ENCODE results near the gene C2orf69.

The C2orf69 gene

DNA sequence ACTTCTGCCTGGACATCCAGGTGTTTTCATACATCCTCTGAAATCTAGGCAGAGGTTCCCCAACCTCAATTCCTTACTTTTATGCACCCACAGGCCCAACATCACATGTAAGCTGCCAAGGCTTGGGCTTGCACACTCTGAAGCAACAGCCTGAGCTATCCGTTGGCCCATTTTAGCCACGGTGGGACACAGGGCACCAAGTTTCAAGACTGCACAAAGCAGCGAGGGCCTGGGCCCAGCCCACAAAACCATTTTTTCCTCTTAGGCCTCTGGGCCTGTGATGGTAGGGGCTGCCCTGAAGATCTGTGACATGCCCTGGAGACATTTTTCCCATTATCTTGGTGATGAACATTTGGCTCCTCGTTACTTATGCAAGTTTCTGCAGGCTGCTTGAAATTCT, 5.9 kb downstream of the C2orf69 start:
- no peak for DNase-seq

DNA sequence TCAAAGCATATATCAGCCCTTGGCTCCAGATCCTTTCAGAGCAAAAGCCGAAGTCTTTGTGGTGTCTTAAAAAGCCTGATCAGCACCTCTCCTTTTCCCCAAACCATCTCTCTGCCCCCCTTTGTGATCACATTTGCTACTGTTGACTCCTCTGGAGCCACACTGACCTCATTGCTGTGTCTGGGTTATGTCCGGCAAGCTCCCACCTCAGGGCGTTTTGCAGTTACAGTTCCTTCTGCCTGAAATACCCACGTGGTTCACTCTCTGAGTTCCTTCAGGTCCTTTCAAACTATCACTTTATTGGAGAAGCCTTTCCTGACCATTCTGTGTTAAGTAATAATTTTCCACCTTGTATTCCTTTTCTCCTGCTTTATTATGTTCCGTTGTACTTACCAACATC, 11.8 kb downstream of the C2orf69 start:
- no peak for DNase-seq

DNA sequence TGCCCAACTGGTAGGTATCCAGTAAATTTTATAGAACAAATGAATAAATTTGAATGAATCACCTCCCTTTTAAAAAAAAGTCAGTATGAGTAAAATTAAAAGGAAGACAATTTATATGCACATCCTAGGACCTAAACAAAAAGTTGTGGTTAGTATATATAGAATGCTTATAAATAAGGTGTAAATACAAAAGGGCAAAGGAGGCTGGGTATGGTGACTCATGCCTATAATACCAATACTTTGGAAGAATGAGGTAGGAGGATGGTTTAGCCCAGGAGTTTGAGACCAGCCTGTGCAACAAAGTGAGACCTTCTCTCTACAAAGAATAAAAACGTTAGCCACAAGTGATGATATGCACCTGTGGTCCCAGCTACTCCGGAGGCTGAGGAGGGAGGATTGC, 12.8 kb downstream of the C2orf69 start:
- DNase-seq = no peak

DNA sequence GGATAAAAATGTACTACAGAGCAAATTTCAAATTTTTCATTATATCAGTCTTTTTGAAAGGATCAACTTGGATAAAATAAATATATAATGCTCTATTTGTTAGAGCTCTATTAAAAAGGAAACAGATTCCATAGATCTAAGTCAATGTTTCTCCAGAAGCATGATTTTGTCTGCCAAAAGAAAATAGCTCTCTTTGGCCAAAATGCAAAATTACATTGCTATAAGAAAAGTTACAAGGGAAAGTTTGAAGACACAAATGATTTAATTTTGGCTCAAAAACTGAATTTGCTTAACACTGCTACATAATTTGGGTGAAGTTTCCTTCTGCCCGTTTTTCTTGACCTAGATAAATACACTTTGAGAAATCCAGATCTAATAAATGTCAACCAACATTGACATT, 15.7 kb downstream of the C2orf69 start:
- no peak for DNase-seq

- DNase-seq = no peak
Measured at GRCh38 chr2:199928226-199928625, 17.1 kb downstream of the C2orf69 start.

DNA sequence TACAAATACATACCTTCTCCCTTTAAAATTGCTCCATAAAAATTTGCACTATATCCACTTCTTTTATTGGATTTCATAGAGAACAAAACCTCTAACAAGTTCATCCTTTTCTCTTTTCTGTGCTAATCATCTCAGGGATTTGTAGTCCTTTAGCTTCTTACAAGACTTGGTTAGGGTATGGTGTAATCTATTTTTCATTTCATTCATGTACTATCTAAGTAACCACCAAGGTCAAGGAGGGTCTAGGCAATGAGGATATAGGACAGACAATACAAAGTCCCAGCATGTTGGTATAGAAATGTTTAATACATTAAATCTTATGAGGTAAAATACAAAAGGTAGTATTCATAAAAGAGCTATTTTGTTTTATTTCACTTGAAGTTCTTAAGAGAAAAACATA, 17.5 kb downstream of the C2orf69 start:
- DNase-seq = no peak

DNA sequence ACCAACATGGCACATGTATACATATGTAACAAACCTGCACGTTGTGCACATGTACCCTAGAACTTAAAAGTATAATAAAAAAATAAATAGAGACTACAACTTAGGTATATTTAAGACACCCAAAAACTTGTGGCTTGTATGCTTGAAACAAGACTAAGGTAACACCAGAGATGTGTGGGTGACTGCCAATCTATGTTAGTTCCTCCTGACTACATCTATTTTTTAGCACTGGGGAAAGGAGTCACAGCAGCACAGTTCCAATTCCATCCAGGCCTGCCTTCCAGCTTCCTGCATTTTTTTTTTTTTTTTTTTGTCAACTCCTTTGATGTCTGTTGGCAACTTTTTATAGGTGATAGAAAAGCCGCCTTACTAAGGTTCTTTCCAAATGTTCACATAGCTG, 18.2 kb downstream of the C2orf69 start:
- DNase-seq = no peak

GRCh38 chr2:199932312-199932855, 21.3 kb downstream of the C2orf69 start:
- no peak for DNase-seq

- DNase-seq = no peak
Measured at GRCh38 chr2:199933466-199933865, 22.4 kb downstream of the C2orf69 start.

GRCh38 chr2:199936554-199936953, 25.5 kb downstream of the C2orf69 start:
- no peak for DNase-seq

DNA sequence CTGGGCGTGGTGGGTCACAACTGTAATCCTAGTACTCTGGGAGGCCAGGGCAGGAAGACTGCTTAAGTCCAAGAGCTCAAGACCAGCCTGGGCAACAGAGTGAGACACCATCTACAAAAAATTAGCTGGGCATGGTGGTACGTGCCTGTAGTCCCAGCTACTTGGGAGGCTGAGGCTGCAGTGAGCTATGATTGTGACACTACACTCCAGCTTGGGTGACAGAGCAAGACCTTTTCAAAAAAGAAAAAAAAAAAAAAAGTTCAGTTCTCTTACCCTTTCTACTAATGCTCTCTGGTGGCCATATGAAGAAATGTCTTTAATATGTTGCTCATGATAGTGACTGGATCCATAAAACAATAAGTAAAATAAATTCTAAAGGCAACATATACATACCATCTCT, 29.3 kb downstream of the C2orf69 start:
- DNase-seq = no peak

DNA sequence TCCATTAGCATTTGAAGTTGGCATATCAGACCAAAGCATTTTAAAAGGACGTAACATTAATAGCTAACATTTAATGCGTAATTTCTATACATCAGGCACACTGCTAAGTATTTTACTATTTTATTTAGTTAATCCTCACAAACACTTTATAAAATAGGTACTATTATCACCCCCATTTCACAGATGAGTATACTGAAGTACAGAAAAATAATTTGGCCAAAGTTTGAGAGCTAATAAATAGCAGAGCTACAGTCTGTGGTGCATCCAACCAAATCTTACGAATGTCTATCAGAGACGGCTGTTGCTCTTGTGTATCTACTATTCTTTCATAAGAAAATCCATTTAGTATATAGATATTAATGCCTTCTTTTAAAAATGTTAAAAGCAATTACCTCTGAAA, 32.3 kb downstream of the C2orf69 start:
- DNase-seq = no peak

GRCh38 chr2:199946196-199946595, 35.1 kb downstream of the C2orf69 start:
- no peak for DNase-seq

DNA sequence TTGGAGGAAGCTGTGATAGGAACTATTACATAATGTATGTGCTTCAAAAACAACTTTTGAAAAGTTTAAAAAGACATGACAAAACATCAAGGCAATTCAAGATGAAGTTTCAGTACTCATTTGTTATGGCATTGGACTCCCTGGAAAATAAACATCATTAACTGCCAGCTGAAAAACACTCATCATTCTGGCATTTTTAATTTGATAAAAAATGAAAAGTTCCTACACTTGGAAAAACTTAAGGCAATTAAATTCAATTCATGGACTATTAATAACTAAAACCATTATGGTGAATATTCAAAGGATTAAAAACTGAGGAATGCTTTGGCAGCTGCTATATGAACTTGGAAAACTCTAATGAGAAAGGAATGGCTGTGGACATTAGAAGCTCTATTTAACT, 35.7 kb downstream of the C2orf69 start:
- no peak for DNase-seq

DNA sequence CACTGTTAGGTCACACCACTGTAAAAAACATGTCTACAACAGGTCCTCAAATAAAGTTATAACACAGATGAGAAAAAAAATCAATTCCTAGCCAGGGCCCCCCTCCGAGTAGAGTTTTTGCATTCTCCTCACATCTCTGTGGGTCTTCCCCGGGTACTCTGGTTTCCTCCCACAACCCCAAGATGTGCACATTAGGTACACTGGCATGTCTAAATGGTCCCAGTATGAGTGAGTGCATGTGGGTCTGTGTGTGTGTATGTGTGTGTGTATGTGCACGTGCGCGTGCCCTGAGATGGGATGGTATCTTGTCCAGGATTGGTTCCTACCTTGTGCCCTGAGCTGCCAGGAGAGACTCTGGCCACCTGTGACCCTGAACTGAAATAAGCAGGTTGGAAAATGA, 39.3 kb downstream of the C2orf69 start:
- DNase-seq = no peak

DNA sequence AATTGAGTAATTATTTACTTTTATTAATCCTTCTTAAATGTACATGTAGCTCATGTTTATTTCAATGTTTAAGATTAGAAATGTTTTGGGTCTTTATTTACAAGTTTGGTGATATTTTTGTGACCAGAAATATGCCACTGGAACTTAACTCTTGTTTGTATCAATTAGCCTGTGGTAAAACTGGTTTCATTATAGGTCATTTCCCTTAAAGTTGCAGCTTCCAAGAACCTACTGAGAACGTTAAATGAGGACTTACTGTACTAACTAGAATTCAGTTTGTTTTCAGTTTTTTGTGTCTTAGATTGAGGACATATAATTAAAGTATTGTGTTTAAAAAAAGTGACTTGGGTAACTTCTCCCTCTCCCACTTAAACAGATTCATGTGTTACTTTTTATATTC, 39.9 kb downstream of the C2orf69 start:
- DNase-seq = no peak

DNA sequence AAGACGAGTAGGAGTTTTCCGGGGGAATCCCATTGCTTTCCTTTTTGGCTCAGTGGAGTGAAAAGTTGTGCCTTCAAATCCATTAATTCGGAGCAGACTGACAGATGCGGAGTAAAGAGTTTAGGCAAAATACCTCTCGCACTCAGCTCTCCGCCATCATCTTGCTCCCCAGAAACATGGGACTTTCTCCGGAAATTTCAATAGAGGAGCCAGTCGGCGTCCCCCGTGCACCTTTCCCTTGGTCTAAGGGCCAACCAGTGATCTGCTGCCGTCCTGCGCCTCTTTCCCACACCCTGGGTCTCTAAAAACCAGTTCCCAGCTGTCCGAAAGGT, 43.9 kb downstream of the C2orf69 start:
- DNase-seq = peak; percentile 48

GRCh38 chr2:199955339-199956061, 44.4 kb downstream of the C2orf69 start, which contains the start of the genes MAIP1 and TYW5:
MAIP1 (plus strand) TSS chr2:199955582; CDS start chr2:199955799, 217 bp downstream.
TYW5 (minus strand) TSS chr2:199955491; CDS start chr2:199955470, 21 bp downstream.
- DNase-seq = peak; percentile 86

GRCh38 chr2:199956062-199956380, 44.9 kb downstream of the C2orf69 start:
- no peak for DNase-seq

DNA sequence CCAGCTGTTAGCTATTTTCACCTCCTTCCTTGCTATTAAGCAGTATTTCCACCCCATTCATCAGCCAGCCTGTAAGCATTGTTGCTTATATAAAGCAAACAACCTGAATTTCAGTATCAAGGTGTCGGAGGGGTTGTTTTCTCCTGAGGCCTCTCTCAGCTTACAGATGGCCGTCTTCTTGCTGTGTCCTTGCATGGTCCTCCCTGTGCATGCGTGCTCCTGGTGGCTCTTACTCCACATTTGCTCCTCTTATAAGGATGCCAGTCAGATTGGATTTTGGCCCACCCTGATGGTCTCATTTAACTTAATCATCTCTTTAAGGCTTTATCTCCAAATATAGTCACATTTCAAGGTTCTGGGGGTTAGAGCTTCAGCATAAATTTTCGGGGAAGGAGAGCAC, 46.9 kb downstream of the C2orf69 start:
- DNase-seq = no peak

- DNase-seq = no peak
Measured at GRCh38 chr2:199962203-199962602, 51.1 kb downstream of the C2orf69 start.

DNA sequence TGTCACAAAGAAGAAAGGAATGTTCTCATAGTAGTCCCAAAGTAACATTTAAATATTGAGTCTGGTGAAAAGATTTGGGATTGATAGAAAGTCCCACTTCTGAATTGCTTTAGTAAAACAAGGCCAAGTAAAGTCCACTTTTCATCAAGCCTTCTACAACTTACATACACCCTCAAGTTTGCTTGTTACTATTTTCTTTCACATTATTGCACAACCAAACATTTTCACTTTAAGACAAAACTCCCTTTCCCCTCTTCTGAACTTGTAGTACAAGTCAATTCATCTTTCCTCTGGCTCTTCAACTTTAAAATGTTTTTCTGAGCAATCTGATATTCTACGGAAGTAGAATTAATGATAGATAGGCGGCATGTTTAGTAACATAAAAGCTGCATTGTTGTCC, 55.3 kb downstream of the C2orf69 start:
- no peak for DNase-seq

DNA sequence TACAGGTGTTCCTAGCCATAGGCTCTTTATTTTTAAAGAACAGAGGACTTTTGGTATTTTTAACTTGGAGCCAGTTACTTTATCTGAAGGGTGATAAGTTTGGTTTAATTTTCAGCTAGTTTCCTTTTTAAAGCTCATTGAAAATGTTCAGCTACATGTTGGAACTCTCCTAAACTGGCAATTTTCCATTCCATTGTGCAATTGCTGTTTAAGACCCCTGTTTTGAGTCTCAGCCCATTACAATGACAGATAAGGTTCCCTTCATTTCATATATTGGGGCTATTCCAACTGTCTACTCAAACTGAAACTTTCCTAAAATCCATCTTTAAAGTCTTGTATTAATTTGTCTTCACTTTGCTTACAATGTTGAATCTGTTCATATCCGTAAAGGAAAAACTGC, 55.9 kb downstream of the C2orf69 start:
- DNase-seq = no peak

- DNase-seq = no peak
Measured at GRCh38 chr2:199968126-199968525, 57.0 kb downstream of the C2orf69 start.

GRCh38 chr2:199972088-199972626, 61.1 kb downstream of the C2orf69 start:
- DNase-seq = no peak
